H1 (cell line): ENCODE data around the gene OLFM3. TPM values are rescaled to one million over a fixed set of nuclear protein-coding genes. Genes with fewer than 3 reads are reported as not detected.

Experiments
- CTCF ChIA-PET: fragments of 300-600 bp; sonication (Branson Sonifier 250); formaldehyde crosslinking; loops from one replicate; lab custom pipeline; 2021; ENCODE audit not compliant: partially characterized antibody; lab: Charles Lee
- POLR2A ChIA-PET: fragments of 300-600 bp; sonication (Branson Sonifier 250); formaldehyde crosslinking; loops from one replicate; lab custom pipeline; 2021; ENCODE audit warnings: inconsistent platforms; ENCODE audit not compliant: partially characterized antibody; lab: Charles Lee
- DNase-seq, 2 experiments: peaks; one replicate each; pipeline versions ENCODE4 v3.0.0 to v3.0.0-alpha.2; 2010 to 2022; ENCODE audit warnings: low spot score in 2 of 2, low read depth in 1 of 2, mixed read lengths in 1 of 2
- FAIRE-seq: peaks from 2 replicates; lab custom pipeline; 2011; peaks lifted over from hg19 to GRCh38; lab: Jason Lieb, UNC
- H2AFZ ChIP-seq: 2 replicates; pipeline ENCODE4 v1.8.1; 2012; ENCODE audit warnings: low read length, inconsistent platforms
- H2AK5ac ChIP-seq: 2 replicates; pipeline ENCODE4 v1.6.1; 2013; ENCODE audit warnings: low read depth, low read length
- H2BK120ac ChIP-seq: replicated peaks from 2 replicates; pipeline ENCODE3; 2013; ENCODE audit warnings: low read depth, low read length, inconsistent platforms
- H2BK12ac ChIP-seq: 2 replicates; pipeline ENCODE4 v1.6.1; 2013; ENCODE audit warnings: low read depth, low read length
- H2BK15ac ChIP-seq: 2 replicates; pipeline ENCODE4 v1.6.1; 2013; ENCODE audit warnings: low read length
- H2BK20ac ChIP-seq: 2 replicates; pipeline ENCODE4 v1.6.1; 2013; ENCODE audit warnings: low read length
- H2BK5ac ChIP-seq: 2 replicates; pipeline ENCODE4 v1.6.1; 2013; ENCODE audit warnings: low read depth, low read length
- H3K14ac ChIP-seq: 2 replicates; pipeline ENCODE4 v1.6.1; 2013; ENCODE audit warnings: inconsistent platforms; ENCODE audit not compliant: insufficient read length
- H3K18ac ChIP-seq: 2 replicates; pipeline ENCODE4 v1.6.1; 2013; ENCODE audit warnings: low read length; ENCODE audit errors: extremely low read depth
- H3K23ac ChIP-seq: 2 replicates; pipeline ENCODE4 v1.6.1; 2013; ENCODE audit warnings: inconsistent platforms; ENCODE audit not compliant: insufficient read length
- H3K23me2 ChIP-seq: 2 replicates; pipeline ENCODE4 v1.6.1; 2013; ENCODE audit warnings: low read depth, low read length
- H3K27ac ChIP-seq: 2 replicates; pipeline ENCODE4 v1.6.1; 2011; ENCODE audit warnings: low read depth, low read length, inconsistent platforms
- H3K27me3 ChIP-seq, 4 experiments: replicated peaks in 1 of 4; 1 replicate in 1 of 4; 2 replicates in 3 of 4; pipeline versions ENCODE4 v1.6.1 to v1.8.1; 2011 to 2013; ENCODE audit warnings: low read length in 3 of 4, mild to moderate bottlenecking in 3 of 4, inconsistent platforms in 2 of 4, mixed read lengths in 2 of 4, moderate library complexity in 1 of 4; ENCODE audit not compliant: control insufficient read depth in 3 of 4, insufficient read depth in 3 of 4; ENCODE audit errors: extremely low read depth in 1 of 4
- H3K36me3 ChIP-seq, 4 experiments: 2 replicates each; pipeline versions ENCODE4 v1.6.1 to v1.8.1; 2011 to 2013; ENCODE audit warnings: mild to moderate bottlenecking in 4 of 4, low read length in 3 of 4, moderate library complexity in 2 of 4, control low read depth in 1 of 4, inconsistent platforms in 1 of 4; ENCODE audit not compliant: insufficient read depth in 4 of 4, control insufficient read depth in 2 of 4
- H3K4ac ChIP-seq: replicated peaks from 2 replicates; pipeline ENCODE3; 2013; ENCODE audit warnings: low read length, low read depth, mixed read lengths, inconsistent platforms; ENCODE audit not compliant: insufficient read length
- H3K4me1 ChIP-seq, 4 experiments: replicated peaks in 1 of 4; 1 replicate in 1 of 4; 2 replicates in 3 of 4; pipeline versions ENCODE4 v1.6.1 to v1.8.1; 2011 to 2013; ENCODE audit warnings: low read length in 3 of 4, inconsistent platforms in 2 of 4, mixed read lengths in 1 of 4; ENCODE audit not compliant: insufficient read depth in 4 of 4, control insufficient read depth in 3 of 4
- H3K4me2 ChIP-seq, 2 experiments: 2 replicates each; pipeline versions ENCODE4 v1.6.1 to v1.8.1; 2011 to 2013; ENCODE audit warnings: low read depth in 2 of 2, low read length in 2 of 2, control low read depth in 1 of 2, inconsistent platforms in 1 of 2, mild to moderate bottlenecking in 1 of 2; ENCODE audit not compliant: insufficient read depth in 1 of 2
- H3K4me3 ChIP-seq, 4 experiments: fragments of 200-600, 300-600 bp in 1 of 4; sonication (generic), shearing (Covaris generic), sonication (Bioruptor Twin) in 1 of 4; 2 replicates each; pipeline versions ENCODE4 v1.5.1 to v1.8.1; 2011 to 2016; ENCODE audit warnings: low read length in 4 of 4, low read depth in 3 of 4, control low read depth in 2 of 4, inconsistent platforms in 2 of 4, mild to moderate bottlenecking in 2 of 4, mixed read lengths in 1 of 4, moderate library complexity in 1 of 4; ENCODE audit not compliant: insufficient read depth in 2 of 4; ENCODE audit errors: extremely low read depth in 1 of 4
- H3K56ac ChIP-seq: replicated peaks from 2 replicates; pipeline ENCODE3; 2013; ENCODE audit warnings: low read depth, mild to moderate bottlenecking, mixed read lengths, low read length, inconsistent platforms; ENCODE audit not compliant: insufficient read length
- H3K79me1 ChIP-seq: 2 replicates; pipeline ENCODE4 v1.6.1; 2013; ENCODE audit warnings: low read depth, low read length, control low read depth
- H3K79me2 ChIP-seq, 2 experiments: 2 replicates each; pipeline versions ENCODE4 v1.6.1 to v1.8.1; 2012 to 2013; ENCODE audit warnings: low read length in 2 of 2, mild to moderate bottlenecking in 2 of 2, inconsistent platforms in 1 of 2; ENCODE audit not compliant: insufficient read depth in 2 of 2, control insufficient read depth in 1 of 2
- H3K9ac ChIP-seq, 4 experiments: replicated peaks in 1 of 4; 1 replicate in 1 of 4; 2 replicates in 3 of 4; pipeline versions ENCODE4 v1.6.1 to v1.8.1; 2011 to 2013; ENCODE audit warnings: low read depth in 3 of 4, low read length in 3 of 4, control low read depth in 2 of 4, mild to moderate bottlenecking in 2 of 4, moderate library complexity in 2 of 4, inconsistent platforms in 1 of 4; ENCODE audit errors: extremely low read depth in 1 of 4
- H3K9me3 ChIP-seq, 2 experiments: 2 replicates each; pipeline versions ENCODE4 v1.6.1 to v1.8.1; 2012 to 2013; ENCODE audit warnings: mild to moderate bottlenecking in 2 of 2, moderate library complexity in 2 of 2, control low read depth in 1 of 2, inconsistent platforms in 1 of 2, low read depth in 1 of 2, low read length in 1 of 2, mixed read lengths in 1 of 2; ENCODE audit not compliant: insufficient read depth in 2 of 2
- H4K20me1 ChIP-seq, 2 experiments: replicated peaks in 1 of 2; 2 replicates each; pipeline versions ENCODE3 to v1.8.1; 2011 to 2013; ENCODE audit warnings: inconsistent platforms in 2 of 2, low read length in 2 of 2, mild to moderate bottlenecking in 1 of 2; ENCODE audit not compliant: insufficient read depth in 2 of 2, control insufficient read depth in 1 of 2
- H4K5ac ChIP-seq: 2 replicates; pipeline ENCODE4 v1.6.1; 2013; ENCODE audit warnings: low read length, low read depth, mixed read lengths, inconsistent platforms; ENCODE audit not compliant: insufficient read length
- H4K8ac ChIP-seq: 2 replicates; pipeline ENCODE4 v1.8.0; 2013; ENCODE audit warnings: mild to moderate bottlenecking, moderate library complexity, low read length, inconsistent platforms; ENCODE audit not compliant: insufficient read depth; ENCODE audit errors: extremely low read depth
- H4K91ac ChIP-seq: replicated peaks from 2 replicates; pipeline ENCODE3; 2013; ENCODE audit warnings: low read length, mixed read lengths, inconsistent platforms; ENCODE audit not compliant: insufficient read length
- ATF3 ChIP-seq: IDR thresholded peaks from 2 replicates; pipeline ENCODE4 v1.6.1; 2011; ENCODE audit warnings: low read depth, mild to moderate bottlenecking, low read length; ENCODE audit not compliant: insufficient read depth
- RFX5 ChIP-seq: IDR thresholded peaks from 2 replicates; pipeline ENCODE4 v1.6.1; 2011; ENCODE audit warnings: low read depth, low read length, improper control_type of control experiment, borderline replicate concordance
- SIX5 ChIP-seq: IDR thresholded peaks from 2 replicates; pipeline ENCODE4 v1.6.1; 2011; ENCODE audit warnings: mild to moderate bottlenecking, low read depth, low read length
- SP1 ChIP-seq: IDR thresholded peaks from 2 replicates; pipeline ENCODE4 v1.6.1; 2011; ENCODE audit warnings: low read depth, low read length
- SP2 ChIP-seq: IDR thresholded peaks from 2 replicates; pipeline ENCODE4 v1.6.1; 2012; ENCODE audit warnings: mild to moderate bottlenecking, low read length, inconsistent platforms
- SP4 ChIP-seq: IDR thresholded peaks from 2 replicates; pipeline ENCODE4 v1.6.1; 2012; ENCODE audit warnings: low read length, inconsistent platforms
- WGBS, 2 experiments: shearing (Covaris generic) in 1 of 2; methylation state at CpG; one replicate each; pipeline versions ENCODE4 v1.1.6 to v1.1.7; 2013 to 2015; ENCODE audit warnings: low lambda C conversion rate in 2 of 2, mixed read lengths in 2 of 2, inconsistent platforms in 1 of 2, low coverage in 1 of 2, missing lambda C conversion rate in 1 of 2; ENCODE audit not compliant: insufficient replicate concordance in 2 of 2, insufficient coverage in 1 of 2, insufficient read length in 1 of 2; ENCODE audit errors: extremely low coverage in 1 of 2, missing lambda C conversion rate in 1 of 2; 5-methylcytosine and 5-hydroxymethylcytosine counted together
- polyA plus RNA-seq, 7 experiments: library from polyadenylated mRNA; depleted of rRNA in 3 of 7; stranded (reverse) in 5 of 7; unstranded in 2 of 7; fragments of >200 nt in 5 of 7; fragments of 200-250 nt in 2 of 7; gene quantifications; 1 replicate in 5 of 7; 2 replicates in 1 of 7; 4 replicates in 1 of 7; pipeline versions ENCODE4 v1.2.1 to v1.2.3, GENCODE V29; 2011 to 2013; ENCODE audit warnings: missing spikeins in 2 of 7, mixed read lengths in 2 of 7
- total RNA-seq: library from RNA; stranded (reverse); fragmentation: NEBNext Ultra II Directional; extraction: Animal tissue kit (Norgen Biotek cat#: 25700); gene quantifications from 2 replicates; pipeline ENCODE4 v1.2.1, GENCODE V29; 2021

Gene OLFM3
- total and polyA plus RNA-seq, 2 of the 8 experiments (the other 6 are each of a cell fraction or from before 2014, with no cell fraction given): 0.30 to 0.32 TPM

GRCh38 chr1:101905283-101905835 is 91.4 kb downstream of the OLFM3 start:
- Histone ChIP-seq H2BK12ac (no peak overlapping the region), H4K8ac (no peak overlapping the region), H3K23ac (no peak overlapping the region), H2BK20ac (no peak overlapping the region), H4K91ac (no peak overlapping the region), H3K4ac (no peak overlapping the region), H4K5ac (no peak overlapping the region), H3K4me3 (no peak overlapping the region), H2BK120ac (no peak overlapping the region), H3K79me1 (no peaks in the 10 kb centered on the region), H3K14ac (no peak overlapping the region), H4K20me1 (no peaks in the 10 kb centered on the region), H3K9me3 (no peaks in the 10 kb centered on the region), H3K56ac (no peak overlapping the region), H3K9ac (no peak overlapping the region), H3K36me3 (no peaks in the 10 kb centered on the region), H3K4me1 (peaks cover 0 to 3% (median 1%) of the 10 kb centered on the region in 4 experiments; a peak in 3 of 7 replicates), H3K79me2 (no peaks in the 10 kb centered on the region), H3K18ac (no peak overlapping the region), H2BK5ac (no peak overlapping the region), H3K4me2 (no peak overlapping the region), H2AK5ac (no peak overlapping the region), H2BK15ac (no peak overlapping the region), H3K27ac (no peak overlapping the region), H2AFZ (peak overlapping the region; percentile 95), H3K27me3 (peaks cover 0 to 1% (median 0%) of the 10 kb centered on the region in 4 experiments; a peak in 1 of 7 replicates), H3K23me2 (no peaks in the 10 kb centered on the region)
- TF ChIP-seq SIX5: no peak
- no peak for TF ChIP-seq ATF3
- TF ChIP-seq RFX5: no peak
- no peak for TF ChIP-seq SP1
- no peak for TF ChIP-seq SP2
- no peak for TF ChIP-seq SP4
- WGBS, 2 experiments: 80% methylated on average over 2 of the region's 2 CpGs; no CpG with 5 or more reads in 1 of the 2 experiments
- CTCF ChIA-PET: no interaction called here
- FAIRE-seq (no peak), DNase-seq (no peak)
- POLR2A ChIA-PET: no interaction called here
